SK-MEL-5 (cell line): Measurements from ENCODE around the gene CCDC127. TPM values are rescaled to one million over a fixed set of nuclear protein-coding genes. Genes with fewer than 3 reads are reported as not detected.
"Not testable (repeated sequence)": the region's sequence is repeated elsewhere in the genome, so short reads cannot be mapped to it uniquely, and the experiment has no call there.

Experiments used
- DNase-seq: peaks from one replicate; pipeline ENCODE4 v3.0.0-alpha.2; 2016; ENCODE audit warnings: low read depth, low spot score
- in situ Hi-C: cut with HindIII; loops from 2 replicates; pipeline ENCODE4 v1.10.0; 2016; ENCODE audit warnings: low sequenced_read_pairs, high pct_unique_total_duplicates, low pct_unique_long_range_greater_than_20kb
- total RNA-seq: library from RNA; depleted of rRNA; stranded (reverse); fragments of >200 nt; shearing (Covaris generic); gene quantifications from 2 replicates; pipeline ENCODE4 v1.2.3, GENCODE V29; 2014

Gene CCDC127
- total RNA-seq, 1 experiment from 2014 or later = 7.4 TPM

GRCh38 chr5:213803-214395 lies 4.1 kb downstream of the CCDC127 start:
- DNase-seq = no peak
- in situ Hi-C loops = no loop called here

- in situ Hi-C loops = no loop called here
These were observed 9.4 kb downstream of the CCDC127 start for GRCh38 chr5:208449-209114.

DNA sequence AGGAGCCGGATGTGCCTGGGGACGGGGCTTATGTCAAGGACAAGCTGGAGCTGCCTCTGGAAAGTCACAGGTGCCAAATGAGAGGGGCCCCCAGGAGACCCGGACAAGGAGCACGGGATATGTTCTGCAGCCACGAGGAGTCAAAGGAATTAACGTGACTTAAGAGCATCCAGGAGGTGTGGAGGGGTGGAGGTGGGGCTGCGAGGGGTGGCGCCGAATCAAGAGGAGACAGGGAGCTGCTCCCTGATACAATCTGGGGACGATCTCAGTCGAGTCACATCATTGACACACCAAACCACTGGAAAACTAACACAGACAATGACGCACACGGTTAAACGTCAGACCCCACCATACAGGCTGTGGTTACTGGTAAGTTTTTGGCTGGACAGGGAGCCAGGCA lies 10.4 kb downstream of the CCDC127 start:
- DNase-seq = no peak
- in situ Hi-C loops = no loop called here

More at GRCh38 chr5:208449-209114, 9.4 kb downstream of the CCDC127 start:
- DNase-seq = no peak

DNA sequence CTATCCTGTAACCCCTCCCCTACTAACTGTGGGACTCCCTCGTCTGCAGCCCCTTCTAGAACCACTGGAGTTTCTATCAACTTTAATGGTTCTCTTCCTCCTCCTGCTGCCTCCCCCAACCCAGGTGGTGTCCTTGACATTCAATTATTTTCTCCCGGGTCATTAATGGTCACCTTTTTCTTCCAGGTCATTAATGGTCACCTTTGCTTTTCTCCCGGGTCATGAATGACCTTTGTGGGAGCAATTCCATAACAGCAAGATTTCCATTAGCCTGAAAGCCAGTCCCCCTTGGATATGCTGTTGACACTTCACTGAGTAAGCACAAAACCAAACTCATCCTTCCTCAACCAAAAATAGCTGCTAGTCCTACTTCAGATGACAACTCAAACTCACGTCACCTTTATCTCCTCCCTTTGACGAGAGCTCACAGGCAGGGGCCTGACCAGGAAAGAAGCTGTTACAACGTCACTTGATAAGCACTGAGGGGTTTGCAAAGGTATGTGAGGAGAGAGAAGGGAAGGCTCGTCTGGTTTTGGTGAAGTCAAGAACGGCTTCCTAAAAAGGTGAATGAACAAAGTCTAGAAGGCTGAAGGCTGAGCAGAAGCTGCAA lies 10.9 kb downstream of the CCDC127 start:
- DNase-seq = no peak
- in situ Hi-C loops = no loop called here

- no peak for DNase-seq
- in situ Hi-C loops = no loop called here
These were observed 11.5 kb downstream of the CCDC127 start for GRCh38 chr5:206406-206805.

GRCh38 chr5:204966-205670 lies 12.8 kb downstream of the CCDC127 start:
- in situ Hi-C loops = no loop called here
- DNase-seq = no peak

GRCh38 chr5:204462-204861 lies 13.5 kb downstream of the CCDC127 start:
- no peak for DNase-seq
- in situ Hi-C loops = no loop called here

- in situ Hi-C loops = no loop called here
- DNase-seq = no peak
These were observed 14.0 kb downstream of the CCDC127 start for GRCh38 chr5:204001-204400.

- DNase-seq = no peak
- in situ Hi-C loops = no loop called here
These were observed 14.6 kb downstream of the CCDC127 start for GRCh38 chr5:203246-203930.

DNA sequence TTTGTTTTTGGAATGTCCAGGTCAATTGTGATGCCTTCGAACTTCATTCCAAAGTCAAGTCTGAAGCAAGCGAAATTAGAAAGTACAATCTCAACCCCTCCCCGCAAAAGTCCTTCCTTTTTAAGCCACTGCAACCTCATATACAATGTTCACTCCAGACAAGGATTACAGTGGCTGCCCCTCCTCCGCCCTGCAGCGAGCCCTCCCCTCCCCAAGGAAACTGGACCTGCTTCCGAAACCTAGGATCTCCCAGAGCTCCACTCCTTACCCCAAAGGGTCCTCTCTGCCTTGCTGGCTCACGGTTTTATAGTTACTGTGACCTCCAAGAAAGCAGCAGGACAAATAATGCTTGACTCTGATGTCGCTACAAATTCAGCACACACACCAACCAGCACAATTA lies 16.3 kb downstream of the CCDC127 start:
- in situ Hi-C loops = no loop called here
- no peak for DNase-seq

DNA sequence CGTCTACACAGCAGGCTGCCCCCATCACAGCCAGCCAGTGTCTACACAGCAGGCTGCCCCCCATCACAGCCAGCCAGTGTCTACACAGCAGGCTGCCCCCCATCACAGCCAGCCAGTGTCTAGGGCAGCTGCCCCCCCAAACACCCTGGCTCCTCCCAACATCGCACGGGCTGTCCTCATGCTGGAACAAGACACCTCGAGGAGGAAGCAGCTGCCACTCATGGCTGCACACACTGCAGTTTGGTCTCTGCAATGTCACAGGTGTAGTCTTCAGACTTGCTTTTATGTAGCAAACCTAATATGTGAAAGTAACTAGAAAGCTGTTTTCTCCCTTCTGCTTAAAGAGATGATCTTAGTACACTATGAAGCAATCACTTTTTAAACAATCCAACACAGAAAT lies 17.0 kb downstream of the CCDC127 start:
- in situ Hi-C loops = no loop called here
- no peak for DNase-seq

- no peak for DNase-seq
- in situ Hi-C loops = no loop called here
These were observed 17.9 kb downstream of the CCDC127 start for GRCh38 chr5:199950-200645.

DNA sequence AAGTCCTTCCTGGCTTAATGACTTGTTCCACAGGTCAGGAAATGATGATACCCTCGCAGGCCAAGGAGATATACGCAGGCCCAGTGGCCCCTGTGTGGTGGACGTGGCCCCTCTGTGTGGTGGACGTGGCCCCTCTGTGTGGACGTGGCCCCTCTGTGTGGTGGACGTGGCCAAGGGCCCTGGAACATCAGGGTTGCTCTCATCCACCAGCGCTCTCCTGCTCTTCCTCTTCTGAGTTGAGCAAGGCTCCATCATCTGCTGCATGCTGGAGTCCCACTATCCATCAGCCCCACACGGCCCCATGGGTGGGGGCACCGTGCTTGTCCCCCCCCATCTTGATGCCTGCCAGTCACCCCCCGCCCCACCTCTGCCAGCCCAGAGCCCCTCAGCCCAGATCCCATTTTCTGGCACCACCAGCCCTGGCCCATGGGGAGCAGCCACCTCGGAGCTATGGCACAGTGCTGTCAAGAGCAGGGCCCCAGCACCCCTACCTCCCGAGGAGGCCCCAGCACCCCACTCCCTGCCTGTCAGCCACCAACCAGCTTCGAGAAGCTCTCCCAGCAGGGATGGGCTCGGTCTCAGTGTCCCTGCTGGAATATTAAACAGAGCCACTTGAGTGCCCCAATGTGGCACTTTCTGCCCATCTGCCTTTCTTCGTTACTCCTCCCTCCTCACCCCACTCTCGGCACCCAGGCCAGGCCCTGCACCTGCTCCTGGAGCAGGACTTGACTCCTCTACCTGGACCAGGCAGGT lies 18.6 kb downstream of the CCDC127 start:
- in situ Hi-C loops = no loop called here
- DNase-seq = no peak

DNA sequence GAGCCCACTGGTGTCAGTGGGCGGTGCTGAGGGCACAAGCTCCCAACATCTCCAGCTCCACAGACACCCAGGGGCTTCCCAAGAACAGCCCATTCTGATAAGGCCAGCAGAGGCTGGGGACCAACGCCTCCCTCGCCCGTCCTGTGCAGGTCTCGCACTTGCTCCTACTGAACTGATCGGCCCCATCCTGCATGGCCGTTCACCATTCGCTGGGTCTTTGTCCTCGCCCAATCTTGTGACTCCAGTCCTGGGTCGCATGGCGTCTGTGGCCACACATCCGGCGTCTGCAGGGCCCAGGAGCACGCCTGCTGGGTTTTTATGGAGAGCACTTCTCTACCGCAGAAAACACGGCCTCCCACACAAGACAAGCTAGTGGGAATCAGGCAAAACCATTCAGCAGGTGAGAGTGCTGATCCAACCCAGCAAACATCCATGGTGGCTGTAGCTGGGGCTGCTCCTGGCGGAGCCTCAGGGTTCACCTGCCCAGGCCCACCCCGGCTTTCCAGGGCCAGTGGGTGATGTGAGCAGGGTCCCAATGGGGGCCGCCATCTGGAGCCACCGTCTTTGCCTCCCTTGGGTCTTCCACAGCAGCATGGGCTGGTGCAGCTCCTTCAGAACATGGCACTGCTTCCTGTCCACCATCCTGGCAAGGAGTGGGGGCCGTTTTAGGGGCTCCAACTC lies 19.3 kb downstream of the CCDC127 start:
- DNase-seq = no peak
- in situ Hi-C loops = no loop called here

DNA sequence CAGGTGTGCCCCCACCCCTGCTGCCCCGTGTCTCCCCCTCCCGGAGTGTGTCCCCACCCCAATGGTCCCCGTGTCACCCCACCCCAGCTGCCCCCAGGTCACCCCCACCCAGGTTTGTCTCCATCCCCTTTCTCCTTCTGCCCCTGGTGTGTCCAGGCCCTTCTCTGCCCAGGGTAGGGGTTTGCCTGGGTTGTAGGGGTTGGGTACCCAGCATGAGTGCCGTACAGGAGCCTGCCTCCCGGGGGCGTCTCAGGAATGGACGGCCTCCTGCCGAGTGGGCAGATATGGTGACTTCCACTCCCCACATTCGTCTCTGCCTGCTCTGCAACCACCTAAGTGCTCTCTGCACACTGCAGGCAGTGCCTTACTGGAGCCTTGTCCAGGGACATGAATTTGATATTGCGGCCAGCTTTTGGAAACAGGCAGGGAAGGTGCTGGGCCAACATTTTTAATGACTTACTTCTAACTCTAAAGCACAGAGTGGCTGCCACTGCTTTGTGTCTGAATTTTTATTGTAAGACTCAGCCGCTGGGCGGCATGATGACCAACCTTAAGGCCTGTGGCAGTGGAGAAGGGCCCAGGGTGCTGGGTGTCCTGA lies 20.0 kb downstream of the CCDC127 start:
- no peak for DNase-seq
- in situ Hi-C loops = no loop called here

DNA sequence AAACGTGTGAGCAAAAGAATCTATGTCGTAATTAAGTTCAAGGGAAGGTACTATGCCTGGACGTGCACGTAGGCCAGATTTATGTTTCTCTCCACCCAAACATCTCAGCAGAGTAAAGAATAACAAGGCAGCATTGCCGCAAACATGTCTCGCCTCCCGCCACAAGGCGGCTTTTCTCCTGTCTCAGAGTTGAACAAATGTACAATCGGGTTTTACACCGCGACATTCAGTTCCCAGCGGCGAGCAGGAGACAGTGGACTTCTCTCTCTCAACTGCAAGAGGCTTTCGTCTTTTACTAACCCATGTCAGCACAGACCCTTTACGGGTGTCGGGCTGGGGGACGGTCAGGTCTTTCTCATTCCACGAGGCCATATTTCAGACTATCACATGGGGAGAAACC lies 20.9 kb downstream of the CCDC127 start:
- in situ Hi-C loops = not testable (repeated sequence)

More for the DNA sequence above, 20.9 kb downstream of the CCDC127 start:
- DNase-seq = peak; percentile 76
